ENCODE results near the gene CCDC169.

GRCh38 chr13:36251017-36251416 is 46.6 kb downstream of the CCDC169 start:
- TF ChIP-seq GATA2 (IDR thresholded peaks at IDR 0.05; ENCODE audit: low read depth, low read length) (no peak), GATA3 (IDR thresholded peaks at IDR 0.05; ENCODE audit: low read depth, low read length) (no peak)

Data from SH-SY5Y (cell line).